Breast epithelium (tissue), 3 donors: ENCODE measurements around the gene CHN2.

Source experiments
- POLR2A ChIP-seq: fragments of 450-650 bp; IDR thresholded peaks from one replicate; pipeline ENCODE4 v1.6.1; 2016; ENCODE audit warnings: antibody characterized with exemption, mild to moderate bottlenecking, moderate library complexity
- POLR2AphosphoS5 ChIP-seq, 3 donors: sonication (generic); formaldehyde crosslinking; IDR thresholded peaks; one replicate each; pipeline ENCODE4 v1.6.1; 2017; ENCODE audit warnings: antibody characterized with exemption in 3 of 3
- TF ChIP-seq, protein P1 (sequence below), 3 donors: fragments of 450-650 bp; IDR thresholded peaks; one replicate each; pipeline ENCODE4 v1.5.1; 2016 to 2017; ENCODE audit warnings: antibody characterized with exemption in 3 of 3, mild to moderate bottlenecking in 3 of 3, moderate library complexity in 3 of 3

DNA sequence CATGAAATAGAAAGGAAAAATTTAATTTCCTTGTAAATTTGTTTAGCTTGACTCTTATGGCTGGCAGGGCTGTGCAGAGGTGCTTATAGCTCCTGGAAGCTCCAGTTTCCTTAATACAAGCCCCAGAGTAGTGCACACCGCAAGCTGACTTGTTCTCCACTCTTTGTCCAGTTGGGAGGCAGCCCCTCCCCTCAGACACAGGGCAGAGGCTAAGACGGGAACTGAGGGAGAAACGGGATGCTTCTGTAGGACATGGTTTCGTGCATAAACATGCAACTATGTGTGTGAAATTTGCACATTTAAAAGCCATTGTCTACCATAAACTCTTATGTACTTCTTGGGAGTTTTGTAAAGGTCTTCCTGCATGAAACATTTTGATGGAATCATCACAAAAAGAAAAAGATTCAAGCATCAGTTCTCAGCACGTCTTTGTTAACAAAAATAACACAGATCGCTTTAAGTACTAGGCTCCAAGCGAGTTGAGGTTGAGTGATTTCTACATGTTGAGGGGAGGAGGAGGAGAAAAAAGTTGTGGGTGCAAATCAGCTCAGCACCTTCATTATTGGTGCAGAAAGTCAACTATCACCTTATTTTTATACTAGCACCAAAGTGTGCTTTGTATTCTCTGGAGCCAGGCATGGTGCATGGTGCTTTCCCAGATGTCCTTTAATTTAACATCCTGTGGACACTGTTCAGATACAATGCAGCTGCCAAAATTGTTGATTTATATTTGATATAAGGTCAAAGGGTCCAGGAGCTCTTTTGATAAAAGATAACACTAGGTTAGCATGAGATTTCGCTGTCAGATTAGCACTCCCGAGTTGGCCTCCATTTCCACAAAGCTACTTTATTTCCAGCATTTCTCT lies 124.5 kb downstream of the CHN2 start:
- TF ChIP-seq, protein P1, sequence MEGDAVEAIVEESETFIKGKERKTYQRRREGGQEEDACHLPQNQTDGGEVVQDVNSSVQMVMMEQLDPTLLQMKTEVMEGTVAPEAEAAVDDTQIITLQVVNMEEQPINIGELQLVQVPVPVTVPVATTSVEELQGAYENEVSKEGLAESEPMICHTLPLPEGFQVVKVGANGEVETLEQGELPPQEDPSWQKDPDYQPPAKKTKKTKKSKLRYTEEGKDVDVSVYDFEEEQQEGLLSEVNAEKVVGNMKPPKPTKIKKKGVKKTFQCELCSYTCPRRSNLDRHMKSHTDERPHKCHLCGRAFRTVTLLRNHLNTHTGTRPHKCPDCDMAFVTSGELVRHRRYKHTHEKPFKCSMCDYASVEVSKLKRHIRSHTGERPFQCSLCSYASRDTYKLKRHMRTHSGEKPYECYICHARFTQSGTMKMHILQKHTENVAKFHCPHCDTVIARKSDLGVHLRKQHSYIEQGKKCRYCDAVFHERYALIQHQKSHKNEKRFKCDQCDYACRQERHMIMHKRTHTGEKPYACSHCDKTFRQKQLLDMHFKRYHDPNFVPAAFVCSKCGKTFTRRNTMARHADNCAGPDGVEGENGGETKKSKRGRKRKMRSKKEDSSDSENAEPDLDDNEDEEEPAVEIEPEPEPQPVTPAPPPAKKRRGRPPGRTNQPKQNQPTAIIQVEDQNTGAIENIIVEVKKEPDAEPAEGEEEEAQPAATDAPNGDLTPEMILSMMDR (IDR thresholded peaks at IDR 0.05), result no peak
- TF ChIP-seq POLR2A (no peak), POLR2AphosphoS5 (IDR thresholded peaks at IDR 0.05) (no peak)
